Esophagus muscularis mucosa (tissue), 4 donors: ENCODE measurements around the gene COQ10B. TPM values are rescaled to one million over a fixed set of nuclear protein-coding genes. Genes with fewer than 3 reads are reported as not detected.
A peak's percentile ranks its signal among the peaks of the same experiment; 100 is the strongest.

Experiments used
- DNase-seq: peaks from one replicate; pipeline ENCODE4 v3.0.0-alpha.2; 2017; ENCODE audit errors: extremely low spot score
- H3K27ac ChIP-seq, 4 donors: fragments of 200-600 bp; sonication (generic); replicated peaks in 1 of 4; 1 replicate in 3 of 4; 2 replicates in 1 of 4; pipeline ENCODE4 v1.5.1; 2016 to 2019; ENCODE audit warnings: mild to moderate bottlenecking in 1 of 4
- H3K27me3 ChIP-seq, 4 donors: fragments of 200-600 bp; sonication (generic); one replicate each; pipeline versions ENCODE4 v1.5.1 to v1.6.0; 2016 to 2019
- H3K36me3 ChIP-seq, 4 donors: fragments of 200-600 bp; sonication (generic); one replicate each; pipeline ENCODE4 v1.5.1; 2016 to 2019
- H3K4me1 ChIP-seq, 4 donors: fragments of 200-600 bp; sonication (generic); one replicate each; pipeline ENCODE4 v1.5.1; 2016 to 2019
- H3K4me3 ChIP-seq, 4 donors: fragments of 200-600 bp; sonication (generic); 1 replicate in 2 of 4; 2 replicates in 2 of 4; pipeline ENCODE4 v1.5.1; 2016 to 2019; ENCODE audit warnings: mild to moderate bottlenecking in 4 of 4, moderate library complexity in 1 of 4
- H3K9me3 ChIP-seq, 4 donors: fragments of 200-600 bp; sonication (generic); 1 replicate in 3 of 4; 2 replicates in 1 of 4; pipeline ENCODE4 v1.5.1; 2016 to 2019
- EP300 ChIP-seq: sonication (generic); formaldehyde crosslinking; IDR thresholded peaks from one replicate; pipeline ENCODE4 v1.6.1; 2017; ENCODE audit warnings: antibody characterized with exemption
- POLR2A ChIP-seq: fragments of 450-650 bp; IDR thresholded peaks from one replicate; pipeline ENCODE4 v1.6.1; 2017; ENCODE audit warnings: antibody characterized with exemption, moderate library complexity, mild to moderate bottlenecking, low read depth
- POLR2AphosphoS5 ChIP-seq, 2 donors: sonication (generic); formaldehyde crosslinking; IDR thresholded peaks; one replicate each; pipeline ENCODE4 v1.6.1; 2017; ENCODE audit warnings: antibody characterized with exemption in 2 of 2
- WGBS: methylation state at CpG from one replicate; pipeline ENCODE4 v1.1.5; 2018; 5-methylcytosine and 5-hydroxymethylcytosine counted together
- intact Hi-C: fragments of 100-400 bp; cut with DNase I; formaldehyde crosslinking; loops from one replicate; pipeline ENCODE4 v1.15.1; 2023
- total RNA-seq, 4 donors: library from RNA; depleted of rRNA; stranded (reverse); fragments of >200 nt; gene quantifications; one replicate each; pipeline versions ENCODE4 v1.1.0 to v1.2.1, GENCODE V29; 2016
- TF ChIP-seq, protein P1 (sequence below), 3 experiments: fragments of 200-600 bp in 2 of 3; fragments of 450-650 bp in 1 of 3; sonication (generic) in 2 of 3; IDR thresholded peaks; one replicate each; pipeline ENCODE4 v1.5.1; 2017 to 2019; ENCODE audit warnings: antibody characterized with exemption in 3 of 3, mild to moderate bottlenecking in 2 of 3, moderate library complexity in 1 of 3

COQ10B gene
- total RNA-seq, 4 donors from 2014 or later: 27.0 to 58.8 (median 43.8) TPM

DNA sequence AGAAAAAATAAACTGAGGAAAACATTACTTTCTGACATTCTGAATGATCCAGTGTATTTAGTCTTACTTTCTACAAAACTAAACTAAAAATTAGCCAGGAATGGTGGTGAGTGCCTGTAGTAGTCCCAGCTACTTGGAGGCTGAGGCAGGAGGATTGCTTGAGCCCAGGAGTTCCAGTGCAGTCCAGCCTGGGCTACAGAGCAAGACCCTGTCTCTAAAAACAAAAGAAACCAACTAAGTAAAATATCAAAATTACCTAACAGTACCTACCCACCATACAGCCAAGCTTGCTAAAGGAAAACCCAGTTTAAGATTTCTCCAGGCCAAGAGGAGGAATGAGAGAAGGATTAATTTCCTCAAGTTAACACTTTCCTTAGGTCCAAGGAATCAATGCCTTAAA, 43.3 kb downstream of the COQ10B start:
- H3K36me3 ChIP-seq: peaks cover 18 to 63% (median 53%) of the 10 kb centered on the region in 4 donors
- H3K9me3 ChIP-seq: no peaks in the 10 kb centered on the region
- no peak overlapping the region for H3K4me3 ChIP-seq
- H3K27me3 ChIP-seq: no peaks in the 10 kb centered on the region
- H3K4me1 ChIP-seq: peaks cover 25 to 50% (median 40%) of the 10 kb centered on the region in 4 donors
- DNase-seq: no peak
- H3K27ac ChIP-seq: peak overlapping the region in 1 of 4 donors; percentile 1
- intact Hi-C loops: loop anchor here (2.0 kb wide), 1 partner anchor 42 kb away; no protein-coding TSS in a partner anchor
- no peak for TF ChIP-seq POLR2A
- TF ChIP-seq EP300: no peak
- no peak for TF ChIP-seq POLR2AphosphoS5 (IDR thresholded peaks at IDR 0.05)
- TF ChIP-seq, protein P1, sequence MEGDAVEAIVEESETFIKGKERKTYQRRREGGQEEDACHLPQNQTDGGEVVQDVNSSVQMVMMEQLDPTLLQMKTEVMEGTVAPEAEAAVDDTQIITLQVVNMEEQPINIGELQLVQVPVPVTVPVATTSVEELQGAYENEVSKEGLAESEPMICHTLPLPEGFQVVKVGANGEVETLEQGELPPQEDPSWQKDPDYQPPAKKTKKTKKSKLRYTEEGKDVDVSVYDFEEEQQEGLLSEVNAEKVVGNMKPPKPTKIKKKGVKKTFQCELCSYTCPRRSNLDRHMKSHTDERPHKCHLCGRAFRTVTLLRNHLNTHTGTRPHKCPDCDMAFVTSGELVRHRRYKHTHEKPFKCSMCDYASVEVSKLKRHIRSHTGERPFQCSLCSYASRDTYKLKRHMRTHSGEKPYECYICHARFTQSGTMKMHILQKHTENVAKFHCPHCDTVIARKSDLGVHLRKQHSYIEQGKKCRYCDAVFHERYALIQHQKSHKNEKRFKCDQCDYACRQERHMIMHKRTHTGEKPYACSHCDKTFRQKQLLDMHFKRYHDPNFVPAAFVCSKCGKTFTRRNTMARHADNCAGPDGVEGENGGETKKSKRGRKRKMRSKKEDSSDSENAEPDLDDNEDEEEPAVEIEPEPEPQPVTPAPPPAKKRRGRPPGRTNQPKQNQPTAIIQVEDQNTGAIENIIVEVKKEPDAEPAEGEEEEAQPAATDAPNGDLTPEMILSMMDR (IDR thresholded peaks at IDR 0.05): no peak

DNA sequence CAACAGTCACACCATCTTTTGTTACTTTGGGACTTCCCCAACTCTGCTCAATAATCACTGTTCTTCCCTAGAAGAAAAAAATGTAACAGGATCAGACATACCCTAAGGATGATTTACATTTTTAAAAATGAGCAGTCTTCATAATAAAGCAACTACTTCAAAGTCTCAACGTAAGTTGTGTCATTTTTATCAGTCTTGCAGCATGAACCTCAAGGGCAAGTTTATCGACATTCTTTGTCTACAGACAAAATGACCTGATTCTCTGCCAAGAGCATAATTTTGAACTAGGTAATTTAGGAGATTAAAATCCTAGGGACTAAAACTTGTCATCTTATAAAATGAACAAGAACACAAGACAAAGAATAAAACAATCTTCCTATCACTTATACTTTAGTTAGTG, 44.0 kb downstream of the COQ10B start:
- Histone ChIP-seq H3K36me3 (peaks cover 16 to 63% (median 47%) of the 10 kb centered on the region in 4 donors), H3K27ac (peak overlapping the region in 2 of 4 donors; percentile 1 to 99), H3K4me1 (peaks cover 32 to 56% (median 46%) of the 10 kb centered on the region in 4 donors), H3K9me3 (no peaks in the 10 kb centered on the region), H3K4me3 (no peak overlapping the region), H3K27me3 (no peaks in the 10 kb centered on the region)
- 41% methylated on average over 2 of the region's 2 CpGs for WGBS
- TF ChIP-seq POLR2AphosphoS5 (IDR thresholded peaks at IDR 0.05) (no peak), POLR2A (no peak), EP300 (no peak)
- TF ChIP-seq, protein P1 (IDR thresholded peaks at IDR 0.05): no peak
- DNase-seq: no peak
- intact Hi-C loops: loop anchor here (2.0 kb wide), 1 partner anchor 43 kb away; no protein-coding TSS in a partner anchor

DNA sequence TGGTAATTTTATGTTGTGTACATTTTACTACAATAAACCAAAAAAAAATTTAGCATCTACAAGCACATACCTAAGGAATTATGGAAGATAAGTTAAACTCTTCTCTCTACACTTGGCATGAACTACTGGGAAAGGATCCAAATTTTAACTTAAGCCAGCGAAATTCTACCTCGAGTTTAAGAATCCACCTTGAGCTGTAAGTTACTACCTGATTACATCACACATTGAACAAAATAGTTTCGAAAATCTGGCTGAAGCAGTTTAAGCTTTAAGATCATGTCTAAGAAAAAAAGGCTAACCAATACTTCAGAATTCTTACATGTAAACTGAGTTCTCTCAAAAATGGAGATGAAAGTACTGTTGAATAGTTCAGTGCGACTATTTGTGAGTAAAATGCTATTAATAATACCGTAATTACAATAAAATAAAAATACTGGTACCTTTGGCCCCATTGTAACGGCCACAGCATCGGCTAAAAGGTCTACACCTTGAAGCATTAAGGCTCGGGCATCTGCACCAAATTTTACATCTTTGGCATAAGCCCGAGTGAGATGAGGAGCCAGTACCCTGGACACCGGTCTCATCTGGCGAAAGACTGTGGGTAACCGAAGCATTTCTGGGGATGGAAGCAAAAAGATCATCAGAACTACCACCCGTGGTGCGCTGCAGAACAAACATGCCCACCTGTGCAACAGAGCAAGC, 45.0 kb downstream of the COQ10B start:
- no peak for TF ChIP-seq POLR2AphosphoS5 (IDR thresholded peaks at IDR 0.05)
- TF ChIP-seq, protein P1 (IDR thresholded peaks at IDR 0.05): no peak
- no peak for TF ChIP-seq POLR2A
- no peak for TF ChIP-seq EP300
- peaks cover 36 to 64% (median 51%) of the 10 kb centered on the region in 4 donors for H3K4me1 ChIP-seq
- H3K36me3 ChIP-seq: peaks cover 11 to 60% (median 42%) of the 10 kb centered on the region in 4 donors

DNA sequence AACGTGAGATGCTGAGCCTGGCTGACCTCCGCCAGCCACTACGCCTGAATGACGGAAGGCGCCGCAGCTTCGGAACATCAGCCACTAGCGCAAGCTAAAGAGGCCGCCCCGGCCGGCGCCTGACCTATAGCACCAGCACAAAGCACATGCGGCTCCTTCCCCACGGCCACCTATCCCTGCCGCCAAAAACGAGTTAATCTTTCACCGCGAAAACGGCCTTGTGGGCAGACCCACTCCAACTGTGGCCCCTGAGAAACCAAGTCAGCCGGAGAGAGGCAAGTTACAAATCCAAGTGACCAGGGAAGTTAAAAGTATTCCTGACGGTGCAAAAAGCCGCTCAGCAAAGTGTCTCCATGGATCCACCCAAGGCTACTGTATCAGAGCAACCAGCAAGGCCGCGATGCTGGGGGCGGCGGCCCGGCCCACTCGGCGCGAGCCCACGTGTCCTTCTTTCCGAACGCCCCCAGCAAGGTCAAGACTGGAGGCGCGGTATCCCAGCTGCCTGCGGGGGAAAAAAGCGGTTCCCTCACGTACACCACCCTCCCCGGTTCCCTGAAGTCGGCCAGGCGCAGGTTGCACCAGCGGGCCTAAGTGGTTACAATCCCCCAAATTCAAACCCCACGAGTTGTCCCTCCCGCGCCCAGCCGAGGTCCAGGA, 45.7 kb downstream of the COQ10B start:
- peak overlapping the region; percentile 95 to 99 (median 98) for H3K27ac ChIP-seq
- peaks cover 4 to 60% (median 42%) of the 10 kb centered on the region in 4 donors for H3K36me3 ChIP-seq
- H3K4me3 ChIP-seq: peak overlapping the region; percentile 80 to 92 (median 90)
- under 1% methylated on average over 27 of the region's 46 CpGs for WGBS
- peaks cover 36 to 64% (median 51%) of the 10 kb centered on the region in 4 donors for H3K4me1 ChIP-seq
- TF ChIP-seq POLR2AphosphoS5 (IDR thresholded peaks at IDR 0.05) (peak in 1 of 2 donors; percentile 53), EP300 (no peak)
- DNase-seq: peak; percentile 93
- no peaks in the 10 kb centered on the region for H3K27me3 ChIP-seq
- H3K9me3 ChIP-seq: no peaks in the 10 kb centered on the region
- intact Hi-C loops: loop anchor here (2.0 kb wide), 1 partner anchor 64 kb away; the partner anchor contains the start of gene SF3B1

More for the DNA sequence above, 45.0 kb downstream of the COQ10B start:
- no peaks in the 10 kb centered on the region for H3K9me3 ChIP-seq
- no peaks in the 10 kb centered on the region for H3K27me3 ChIP-seq
- peak overlapping the region; percentile 95 to 99 (median 98) for H3K27ac ChIP-seq
- DNase-seq: no peak
- WGBS: 12% methylated on average over 14 of the region's 14 CpGs
- intact Hi-C loops: loop anchor here (2.0 kb wide), 1 partner anchor 64 kb away; the partner anchor contains the start of gene SF3B1
- peak overlapping the region; percentile 80 to 92 (median 90) for H3K4me3 ChIP-seq
